Activated CD4-positive, alpha-beta memory T cell treated with anti-CD3 and anti-CD28 coated beads for 36 hours (primary cell): Measurements from ENCODE around the gene MME. TPM values are rescaled to one million over a fixed set of nuclear protein-coding genes. Genes with fewer than 3 reads are reported as not detected.

Experiments used
- CTCF ChIA-PET: fragments of 350-600 bp; sonication (Branson Sonifier 250); formaldehyde crosslinking; loops from one replicate; lab custom pipeline; 2021; ENCODE audit warnings: antibody characterized with exemption, inconsistent platforms; lab: Charles Lee
- POLR2A ChIA-PET: fragments of 350-600 bp; sonication (Branson Sonifier 250); formaldehyde crosslinking; loops from one replicate; lab custom pipeline; 2021; ENCODE audit warnings: antibody characterized with exemption; lab: Charles Lee
- DNase-seq: peaks from one replicate; pipeline ENCODE4 v3.0.0-alpha.2; 2020
- H3K27ac Mint-ChIP-seq: one replicate; pipeline ENCODE4 v1.8.0; 2021; ENCODE audit warnings: mixed read lengths
- H3K27me3 Mint-ChIP-seq: one replicate; pipeline ENCODE4 v1.8.0; 2021; ENCODE audit warnings: mixed read lengths
- H3K36me3 Mint-ChIP-seq: one replicate; pipeline ENCODE4 v1.8.0; 2021; ENCODE audit warnings: mixed read lengths
- H3K4me1 Mint-ChIP-seq: one replicate; pipeline ENCODE4 v1.8.0; 2021; ENCODE audit warnings: low read depth, mixed read lengths
- H3K4me3 Mint-ChIP-seq: one replicate; pipeline ENCODE4 v1.8.0; 2021; ENCODE audit warnings: mild to moderate bottlenecking, mixed read lengths
- H3K9me3 Mint-ChIP-seq: one replicate; pipeline ENCODE4 v1.8.0; 2021; ENCODE audit warnings: mixed read lengths
- intact Hi-C: fragments of 100-400 bp; cut with micrococcal nuclease; formaldehyde crosslinking; loops from one replicate; pipeline ENCODE4 v1.15.1; 2023
- total RNA-seq, 2 experiments: library from RNA; stranded (reverse); gene quantifications; one replicate each; pipeline ENCODE4 v1.2.3, GENCODE V29; 2021

Gene MME
- total RNA-seq, 2 experiments from 2014 or later, result not detected

DNA sequence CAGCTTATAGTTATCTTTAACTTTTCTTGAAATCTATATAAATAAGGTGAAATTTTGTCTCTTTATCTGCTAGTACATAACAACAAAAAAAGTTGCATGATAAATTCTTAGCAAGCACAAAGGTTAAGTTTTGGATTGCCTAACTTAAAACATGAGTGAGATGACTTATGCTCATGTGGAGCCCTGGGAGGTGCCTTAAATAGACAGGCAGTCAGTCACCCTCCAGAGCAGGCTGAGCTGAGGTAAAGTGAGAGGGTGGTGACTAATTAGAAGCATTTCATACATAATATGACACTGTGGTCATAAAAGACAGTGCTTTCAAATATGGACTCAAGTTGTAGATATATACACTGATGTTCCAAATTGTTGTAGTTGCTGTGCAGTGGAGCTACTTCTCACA lies 14.6 kb upstream of the MME start:
- intact Hi-C loops, result no loop called here
- no peaks in the 10 kb centered on the region for H3K27me3 Mint-ChIP-seq
- no peak for DNase-seq
- no peaks in the 10 kb centered on the region for H3K4me1 Mint-ChIP-seq
- H3K27ac Mint-ChIP-seq, result no peak overlapping the region
- no peak overlapping the region for H3K4me3 Mint-ChIP-seq
- ChIA-PET CTCF (no interaction called here), POLR2A (no interaction called here)
- no peaks in the 10 kb centered on the region for H3K36me3 Mint-ChIP-seq
- no peaks in the 10 kb centered on the region for H3K9me3 Mint-ChIP-seq

GRCh38 chr3:155069729-155070128 lies 10.4 kb upstream of the MME start:
- Mint-ChIP-seq H3K4me3 (no peak overlapping the region), H3K27me3 (no peaks in the 10 kb centered on the region), H3K27ac (no peak overlapping the region), H3K9me3 (no peaks in the 10 kb centered on the region), H3K36me3 (no peaks in the 10 kb centered on the region), H3K4me1 (no peaks in the 10 kb centered on the region)
- ChIA-PET CTCF (no interaction called here), POLR2A (no interaction called here)
- intact Hi-C loops, result no loop called here
- DNase-seq, result no peak

DNA sequence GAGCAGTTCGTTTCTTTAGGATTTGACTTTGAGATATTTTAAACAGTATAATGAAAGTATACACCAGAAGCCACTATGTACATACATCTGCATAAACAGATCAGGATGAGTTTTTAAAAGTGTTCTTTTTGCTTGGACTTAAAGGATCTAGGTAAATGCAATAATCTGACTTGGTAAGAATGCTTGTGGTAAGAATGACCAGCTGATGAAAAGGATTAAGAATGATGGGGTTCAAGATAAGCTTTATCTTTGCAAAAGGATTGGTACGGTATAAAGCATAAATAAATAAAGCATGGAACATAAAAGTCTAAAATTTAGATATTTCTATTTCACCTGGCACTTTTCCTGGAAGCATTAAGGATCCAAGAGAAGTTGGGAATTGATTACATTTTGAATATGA lies 9.8 kb upstream of the MME start:
- Mint-ChIP-seq H3K27ac (no peak overlapping the region), H3K36me3 (no peaks in the 10 kb centered on the region), H3K27me3 (no peaks in the 10 kb centered on the region), H3K9me3 (no peaks in the 10 kb centered on the region), H3K4me3 (no peak overlapping the region), H3K4me1 (no peaks in the 10 kb centered on the region)
- POLR2A ChIA-PET, result no interaction called here
- no peak for DNase-seq
- intact Hi-C loops, result no loop called here
- CTCF ChIA-PET, result no interaction called here

- H3K27ac Mint-ChIP-seq, result no peak overlapping the region
- H3K4me3 Mint-ChIP-seq, result no peak overlapping the region
- POLR2A ChIA-PET, result no interaction called here
- CTCF ChIA-PET, result no interaction called here
- intact Hi-C loops, result no loop called here
- DNase-seq, result no peak
- H3K27me3 Mint-ChIP-seq, result no peaks in the 10 kb centered on the region
- H3K9me3 Mint-ChIP-seq, result no peaks in the 10 kb centered on the region
- no peaks in the 10 kb centered on the region for H3K4me1 Mint-ChIP-seq
- no peaks in the 10 kb centered on the region for H3K36me3 Mint-ChIP-seq
These were observed 9.2 kb upstream of the MME start for GRCh38 chr3:155070932-155071387.

DNA sequence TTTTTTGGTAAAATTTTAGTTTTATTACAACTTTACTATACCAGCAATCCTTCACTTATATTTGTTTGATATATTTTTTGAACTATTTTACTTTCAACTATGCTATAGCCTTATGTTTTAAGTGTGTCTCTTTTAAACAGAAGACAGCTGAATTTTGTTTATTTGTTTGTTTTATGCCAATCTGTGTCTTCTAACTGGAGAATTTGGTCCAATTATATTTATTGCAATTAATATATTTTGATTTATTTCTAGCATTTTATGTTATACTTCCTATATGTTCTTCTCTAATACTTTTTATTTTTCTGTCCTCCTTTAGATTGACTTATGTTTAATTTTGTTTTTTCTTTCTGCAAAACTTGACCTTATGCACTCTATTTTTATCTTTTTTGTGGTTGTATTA lies 4.9 kb upstream of the MME start:
- no peaks in the 10 kb centered on the region for H3K9me3 Mint-ChIP-seq
- ChIA-PET CTCF (no interaction called here), POLR2A (no interaction called here)
- H3K4me3 Mint-ChIP-seq, result no peak overlapping the region
- H3K27ac Mint-ChIP-seq, result no peak overlapping the region
- H3K36me3 Mint-ChIP-seq, result no peaks in the 10 kb centered on the region
- DNase-seq, result no peak
- H3K4me1 Mint-ChIP-seq, result peaks cover 3% of the 10 kb centered on the region
- peaks cover 11% of the 10 kb centered on the region for H3K27me3 Mint-ChIP-seq
- intact Hi-C loops, result no loop called here

DNA sequence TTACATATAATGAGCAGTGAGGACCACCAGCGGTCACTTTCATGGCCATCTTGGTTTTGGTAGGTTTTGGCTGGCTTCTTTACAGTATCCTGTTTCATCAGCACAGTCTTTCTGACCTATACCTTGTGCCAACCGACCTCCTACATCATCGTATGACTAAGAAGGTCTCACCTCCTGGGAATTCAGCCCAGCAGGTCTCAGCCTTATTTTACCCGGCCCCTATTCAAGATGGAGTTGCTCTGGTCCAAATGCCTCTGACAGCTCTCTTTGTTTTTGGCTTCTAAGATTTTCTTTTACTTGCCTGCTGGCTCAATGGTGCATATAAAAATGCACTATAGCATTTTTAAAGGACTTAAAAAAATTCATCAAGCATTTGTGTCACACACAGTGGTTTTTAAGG lies 3.2 kb upstream of the MME start:
- POLR2A ChIA-PET, result no interaction called here
- no peak overlapping the region for H3K4me3 Mint-ChIP-seq
- H3K36me3 Mint-ChIP-seq, result no peaks in the 10 kb centered on the region
- no peak overlapping the region for H3K27ac Mint-ChIP-seq
- CTCF ChIA-PET, result no interaction called here
- peaks cover 22% of the 10 kb centered on the region for H3K27me3 Mint-ChIP-seq
- no peak for DNase-seq
- peaks cover 4% of the 10 kb centered on the region for H3K4me1 Mint-ChIP-seq
- no peaks in the 10 kb centered on the region for H3K9me3 Mint-ChIP-seq
- intact Hi-C loops, result no loop called here

DNA sequence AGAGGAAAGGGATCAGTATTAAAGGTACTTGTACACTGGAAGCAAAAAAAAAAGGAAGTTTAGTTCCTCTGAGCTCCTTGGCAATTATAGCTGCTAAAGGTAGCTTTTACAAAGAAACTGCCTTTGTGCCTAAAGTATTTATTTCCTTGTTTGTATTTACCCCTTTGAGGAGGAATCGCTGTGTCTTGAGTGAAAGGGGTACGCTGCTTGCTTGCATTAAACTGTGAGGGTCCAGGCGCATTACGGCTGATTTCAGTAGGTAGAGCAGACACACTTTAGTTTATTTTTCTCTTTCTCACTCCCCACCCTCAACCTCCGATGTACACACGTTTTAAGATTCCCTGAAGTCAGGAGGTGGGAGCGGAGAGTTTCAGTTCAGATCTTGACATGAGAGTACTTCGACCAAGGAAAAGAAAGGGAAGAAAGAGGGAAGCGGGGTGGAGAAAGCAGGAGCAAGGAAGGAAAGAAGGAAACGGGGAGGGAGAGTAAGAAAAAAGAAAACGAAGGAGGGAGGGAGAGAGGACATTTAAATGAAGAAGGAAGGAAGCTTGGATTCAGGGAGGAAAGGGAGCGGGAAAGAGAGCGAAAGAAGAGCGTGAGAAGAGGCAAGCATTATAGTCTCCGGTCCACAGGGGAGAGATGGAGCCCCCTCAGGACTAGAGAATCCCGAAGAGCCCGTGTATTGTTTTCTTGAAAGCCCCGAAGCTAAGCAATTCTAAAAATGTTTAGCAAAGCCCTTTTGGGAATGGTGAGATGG lies 1.2 kb upstream of the MME start:
- peaks cover 4% of the 10 kb centered on the region for H3K4me1 Mint-ChIP-seq
- H3K9me3 Mint-ChIP-seq, result no peaks in the 10 kb centered on the region
- H3K36me3 Mint-ChIP-seq, result no peaks in the 10 kb centered on the region
- H3K4me3 Mint-ChIP-seq, result no peak overlapping the region
- no peak overlapping the region for H3K27ac Mint-ChIP-seq
- ChIA-PET POLR2A (interaction anchor here (0.6 kb wide), 1 partner anchor 816 kb away, joined by 3 read pairs; no protein-coding TSS in a partner anchor), CTCF (no interaction called here)
- DNase-seq, result no peak
- intact Hi-C loops, result no loop called here
- peaks cover 32% of the 10 kb centered on the region for H3K27me3 Mint-ChIP-seq

DNA sequence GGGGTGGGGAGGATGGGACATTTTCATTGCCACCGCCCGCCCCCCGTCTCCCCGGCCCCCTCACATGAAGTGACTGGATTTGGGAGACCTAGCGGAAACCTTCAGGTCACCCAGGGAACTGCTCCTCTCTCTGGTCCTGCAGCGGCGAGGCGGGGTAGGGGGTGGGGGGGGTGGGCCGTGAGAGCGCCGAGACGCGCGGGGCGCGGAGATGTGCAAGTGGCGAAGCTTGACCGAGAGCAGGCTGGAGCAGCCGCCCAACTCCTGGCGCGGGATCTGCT lies 712 bp upstream of the MME start:
- no peak overlapping the region for H3K4me3 Mint-ChIP-seq
- no peaks in the 10 kb centered on the region for H3K36me3 Mint-ChIP-seq
- peaks cover 32% of the 10 kb centered on the region for H3K27me3 Mint-ChIP-seq
- no peaks in the 10 kb centered on the region for H3K9me3 Mint-ChIP-seq
- peaks cover 4% of the 10 kb centered on the region for H3K4me1 Mint-ChIP-seq
- POLR2A ChIA-PET, result no interaction called here
- CTCF ChIA-PET, result no interaction called here
- intact Hi-C loops, result no loop called here
- no peak for DNase-seq
- no peak overlapping the region for H3K27ac Mint-ChIP-seq

DNA sequence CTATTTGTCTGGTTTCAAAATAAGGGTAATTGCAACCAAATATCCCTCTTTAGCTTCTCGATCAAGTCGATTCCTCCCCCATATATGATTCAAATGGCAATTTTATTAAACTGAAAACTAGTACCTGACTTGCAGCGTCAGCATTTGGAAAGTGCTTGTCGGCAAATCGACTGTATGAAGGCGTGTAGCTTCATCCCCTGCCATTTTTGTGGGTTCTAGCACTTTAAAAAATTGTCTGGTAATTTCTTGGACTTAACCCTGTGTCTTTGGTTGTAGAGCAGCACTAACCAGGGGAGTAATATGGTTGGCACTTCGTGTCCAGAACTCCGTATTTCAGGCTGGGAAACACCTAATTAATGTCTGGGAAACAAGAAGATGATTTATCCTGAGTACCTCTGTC lies 573 bp downstream of the MME start:
- no peaks in the 10 kb centered on the region for H3K36me3 Mint-ChIP-seq
- POLR2A ChIA-PET, result no interaction called here
- H3K4me1 Mint-ChIP-seq, result peaks cover 4% of the 10 kb centered on the region
- peaks cover 32% of the 10 kb centered on the region for H3K27me3 Mint-ChIP-seq
- intact Hi-C loops, result no loop called here
- no peak for DNase-seq
- H3K4me3 Mint-ChIP-seq, result no peak overlapping the region
- no peak overlapping the region for H3K27ac Mint-ChIP-seq
- no peaks in the 10 kb centered on the region for H3K9me3 Mint-ChIP-seq
- CTCF ChIA-PET, result no interaction called here

GRCh38 chr3:155083313-155083905 lies 3.3 kb downstream of the MME start:
- POLR2A ChIA-PET, result no interaction called here
- CTCF ChIA-PET, result no interaction called here
- H3K27me3 Mint-ChIP-seq, result peaks cover 30% of the 10 kb centered on the region
- DNase-seq, result no peak
- peaks cover 4% of the 10 kb centered on the region for H3K4me1 Mint-ChIP-seq
- H3K4me3 Mint-ChIP-seq, result no peak overlapping the region
- H3K36me3 Mint-ChIP-seq, result no peaks in the 10 kb centered on the region
- no peaks in the 10 kb centered on the region for H3K9me3 Mint-ChIP-seq
- intact Hi-C loops, result no loop called here
- H3K27ac Mint-ChIP-seq, result no peak overlapping the region

GRCh38 chr3:155084567-155084966 lies 4.4 kb downstream of the MME start:
- DNase-seq, result no peak

GRCh38 chr3:155086051-155086450 lies 5.9 kb downstream of the MME start:
- DNase-seq, result no peak
- Mint-ChIP-seq H3K9me3 (no peaks in the 10 kb centered on the region), H3K4me3 (no peak overlapping the region), H3K36me3 (no peaks in the 10 kb centered on the region), H3K27ac (no peak overlapping the region), H3K27me3 (peaks cover 13% of the 10 kb centered on the region), H3K4me1 (no peaks in the 10 kb centered on the region)
- ChIA-PET POLR2A (no interaction called here), CTCF (no interaction called here)
- intact Hi-C loops, result no loop called here

More at GRCh38 chr3:155084567-155084966, 4.4 kb downstream of the MME start:
- intact Hi-C loops, result no loop called here
- POLR2A ChIA-PET, result no interaction called here
- peaks cover 2% of the 10 kb centered on the region for H3K4me1 Mint-ChIP-seq
- H3K27me3 Mint-ChIP-seq, result peaks cover 22% of the 10 kb centered on the region
- no peak overlapping the region for H3K27ac Mint-ChIP-seq
- CTCF ChIA-PET, result no interaction called here
- H3K4me3 Mint-ChIP-seq, result no peak overlapping the region
- no peaks in the 10 kb centered on the region for H3K36me3 Mint-ChIP-seq
- H3K9me3 Mint-ChIP-seq, result no peaks in the 10 kb centered on the region

DNA sequence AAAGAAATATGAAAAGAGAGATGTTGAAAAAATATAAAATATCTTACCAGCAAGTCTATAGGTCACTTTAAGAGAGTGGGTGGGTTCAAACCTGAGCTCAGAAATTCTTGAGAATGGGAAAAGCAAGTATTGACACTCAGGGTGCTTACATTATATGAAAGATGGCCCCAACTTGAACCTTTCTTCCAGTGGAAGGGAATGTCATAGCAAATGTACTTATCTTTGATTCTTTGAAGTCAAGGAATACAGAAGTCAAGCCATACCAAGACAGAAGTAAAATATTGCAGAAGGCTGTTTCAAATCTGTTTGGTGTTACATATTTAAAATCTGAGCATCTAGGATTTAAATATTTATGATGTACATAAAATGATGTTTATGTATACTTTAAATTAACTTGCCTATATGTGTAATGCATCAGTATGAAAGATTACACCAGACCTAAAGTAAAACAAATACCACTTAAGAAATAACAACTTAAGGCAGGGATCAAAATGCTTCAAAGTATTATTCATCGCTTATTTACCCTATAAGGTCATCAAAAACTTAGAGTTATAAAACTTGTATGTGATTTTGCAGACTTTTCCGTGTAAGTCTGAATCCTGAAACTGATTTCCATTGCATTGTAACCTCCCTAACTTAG lies 8.7 kb downstream of the MME start:
- no peak for DNase-seq
- H3K27ac Mint-ChIP-seq, result no peak overlapping the region
- H3K9me3 Mint-ChIP-seq, result no peaks in the 10 kb centered on the region
- H3K4me1 Mint-ChIP-seq, result no peaks in the 10 kb centered on the region
- H3K27me3 Mint-ChIP-seq, result no peaks in the 10 kb centered on the region
- intact Hi-C loops, result no loop called here
- ChIA-PET CTCF (no interaction called here), POLR2A (no interaction called here)
- H3K4me3 Mint-ChIP-seq, result no peak overlapping the region
- H3K36me3 Mint-ChIP-seq, result no peaks in the 10 kb centered on the region
